Fibroblast of lung (primary cell): ENCODE results near the gene CDR2.

Source experiments
- EZH2 ChIP-seq: IDR thresholded peaks from 2 replicates; pipeline ENCODE4 v1.5.1; 2012; ENCODE audit warnings: low read length, control low read depth, mild to moderate bottlenecking; ENCODE audit errors: missing control alignments
- TF ChIP-seq, protein P1 (sequence below), 2 donors: IDR thresholded peaks in 1 of 2; conservative IDR thresholded peaks in 1 of 2; 1 replicate in 1 of 2; 2 replicates in 1 of 2; pipeline ENCODE4 v1.5.1; 2011 to 2012; ENCODE audit warnings: low read length in 2 of 2, control low read depth in 1 of 2, inconsistent platforms in 1 of 2, low read depth in 1 of 2, mild to moderate bottlenecking in 1 of 2

GRCh38 chr16:22358000-22358399, 16.4 kb downstream of the CDR2 start:
- TF ChIP-seq, protein P1, sequence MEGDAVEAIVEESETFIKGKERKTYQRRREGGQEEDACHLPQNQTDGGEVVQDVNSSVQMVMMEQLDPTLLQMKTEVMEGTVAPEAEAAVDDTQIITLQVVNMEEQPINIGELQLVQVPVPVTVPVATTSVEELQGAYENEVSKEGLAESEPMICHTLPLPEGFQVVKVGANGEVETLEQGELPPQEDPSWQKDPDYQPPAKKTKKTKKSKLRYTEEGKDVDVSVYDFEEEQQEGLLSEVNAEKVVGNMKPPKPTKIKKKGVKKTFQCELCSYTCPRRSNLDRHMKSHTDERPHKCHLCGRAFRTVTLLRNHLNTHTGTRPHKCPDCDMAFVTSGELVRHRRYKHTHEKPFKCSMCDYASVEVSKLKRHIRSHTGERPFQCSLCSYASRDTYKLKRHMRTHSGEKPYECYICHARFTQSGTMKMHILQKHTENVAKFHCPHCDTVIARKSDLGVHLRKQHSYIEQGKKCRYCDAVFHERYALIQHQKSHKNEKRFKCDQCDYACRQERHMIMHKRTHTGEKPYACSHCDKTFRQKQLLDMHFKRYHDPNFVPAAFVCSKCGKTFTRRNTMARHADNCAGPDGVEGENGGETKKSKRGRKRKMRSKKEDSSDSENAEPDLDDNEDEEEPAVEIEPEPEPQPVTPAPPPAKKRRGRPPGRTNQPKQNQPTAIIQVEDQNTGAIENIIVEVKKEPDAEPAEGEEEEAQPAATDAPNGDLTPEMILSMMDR (conservative IDR thresholded peaks at IDR 0.05 in 1 of 2, IDR thresholded peaks at IDR 0.05 in 1 of 2; ENCODE audit: low read depth in 1 of 2, low read length in 2 of 2) = no peak
- TF ChIP-seq EZH2 = no peak
